ENCODE results near the gene EHD3. TPM values are rescaled to one million over a fixed set of nuclear protein-coding genes. Genes with fewer than 3 reads are reported as not detected.

Gene EHD3
- total and polyA plus RNA-seq, 2 of the 4 experiments (the other 2 are of a cell fraction), result 29.1 to 39.8 TPM

DNA sequence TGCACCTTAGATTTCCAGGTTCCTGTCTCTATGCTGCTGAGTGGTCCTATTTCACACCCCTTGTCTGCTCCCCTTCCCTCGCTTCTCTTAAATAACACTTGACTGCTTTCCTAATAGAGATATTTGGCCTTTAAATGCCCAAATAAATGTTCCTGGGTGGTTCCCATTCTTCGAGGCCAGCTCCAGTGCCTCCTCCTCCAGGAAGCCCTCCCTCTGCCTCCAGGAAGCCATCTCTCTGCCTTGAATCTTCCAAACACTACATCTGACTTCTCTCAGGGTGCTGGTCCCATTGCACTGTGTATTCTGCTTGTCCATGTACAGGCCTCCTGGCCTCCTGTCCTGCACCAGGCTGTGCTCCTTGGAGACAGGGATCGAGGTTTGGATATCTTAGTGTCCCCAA, 14.2 kb downstream of the EHD3 start:
- no peak overlapping the region for H3K18ac ChIP-seq (ENCODE audit: low read depth, low read length)
- CTCF ChIA-PET, result no interaction called here
- H3K4ac ChIP-seq (ENCODE audit: low read depth, low read length), result no peak overlapping the region
- no peak overlapping the region for H2AFZ ChIP-seq (replicated peaks; ENCODE audit: low read length, poor library complexity)
- H2BK20ac ChIP-seq (ENCODE audit: low read depth, low read length), result no peak overlapping the region
- H4K20me1 ChIP-seq (ENCODE audit: insufficient read depth, low read length), result no peaks in the 10 kb centered on the region
- H3K4me1 ChIP-seq (ENCODE audit: control insufficient read depth, insufficient read depth, low read length), result peaks cover 6% of the 10 kb centered on the region
- no peak overlapping the region for H2BK120ac ChIP-seq (ENCODE audit: low read depth, low read length)
- H2AK9ac ChIP-seq (replicated peaks; ENCODE audit: low read depth, low read length, poor library complexity), result no peak overlapping the region
- H3K9me3 ChIP-seq (ENCODE audit: control insufficient read depth, insufficient read depth, low read length), result no peaks in the 10 kb centered on the region
- ATAC-seq (ENCODE audit: low read depth) (no peak), DNase-seq (no peak)
- intact Hi-C loops (cut with micrococcal nuclease) (no loop called here), in situ Hi-C loops (cut with MboI; ENCODE audit: low sequenced_read_pairs) (no loop called here), dilution Hi-C loops (cut with HindIII; ENCODE audit: low sequenced_read_pairs, unreplicated experiment) (no loop called here)
- no peak overlapping the region for H3K56ac ChIP-seq (ENCODE audit: extremely low read depth, insufficient read depth, low read length)
- no peak overlapping the region for H2AK5ac ChIP-seq (ENCODE audit: low read depth, low read length)
- no peak overlapping the region for H3K23ac ChIP-seq (ENCODE audit: low read depth, low read length)
- peaks cover 46% of the 10 kb centered on the region for H3K36me3 ChIP-seq (ENCODE audit: control insufficient read depth, insufficient read depth, low read length)
- H3K27ac ChIP-seq (ENCODE audit: insufficient read depth, low read length), result no peak overlapping the region
- H3K4me2 ChIP-seq (ENCODE audit: low read depth, low read length), result no peak overlapping the region
- no peak overlapping the region for H4K5ac ChIP-seq (ENCODE audit: low read depth, low read length)
- no peak overlapping the region for H3K14ac ChIP-seq (replicated peaks; ENCODE audit: low read depth, low read length)
- no peak overlapping the region for H2BK5ac ChIP-seq (ENCODE audit: low read depth, low read length, poor library complexity, severe bottlenecking)
- BruUV-seq (replicated peaks), result no TSS peak
- no peak overlapping the region for H3K9ac ChIP-seq (ENCODE audit: low read depth, low read length)
- POLR2A ChIA-PET (ENCODE audit: unreplicated experiment), result no interaction called here
- H3K4me3 ChIP-seq (ENCODE audit: insufficient read depth, low read depth, low read length), result no peak overlapping the region
- H3K79me1 ChIP-seq (ENCODE audit: low read depth in 1 of 2, low read length in 2 of 2), result peaks cover 0 to 5% of the 10 kb centered on the region in 2 experiments; a peak in 1 of 4 replicates
- no peaks in the 10 kb centered on the region for H3K27me3 ChIP-seq (ENCODE audit: control insufficient read depth, insufficient read depth, low read length)
- no peak overlapping the region for H4K91ac ChIP-seq (ENCODE audit: insufficient read depth, low read depth, low read length)
- no peak overlapping the region for H2BK15ac ChIP-seq (ENCODE audit: low read depth, low read length)
- H4K8ac ChIP-seq (ENCODE audit: low read depth in 2 of 2, low read length in 2 of 2), result no peak overlapping the region
- TF ChIP-seq RAD21 (IDR thresholded peaks at IDR 0.05; ENCODE audit: low read length), result no peak
- no peak for TF ChIP-seq MAFK (IDR thresholded peaks at IDR 0.05; ENCODE audit: low read depth, low read length)
- no peak for TF ChIP-seq MAZ (IDR thresholded peaks at IDR 0.05; ENCODE audit: borderline replicate concordance, low read depth, low read length)
- TF ChIP-seq, protein P1, sequence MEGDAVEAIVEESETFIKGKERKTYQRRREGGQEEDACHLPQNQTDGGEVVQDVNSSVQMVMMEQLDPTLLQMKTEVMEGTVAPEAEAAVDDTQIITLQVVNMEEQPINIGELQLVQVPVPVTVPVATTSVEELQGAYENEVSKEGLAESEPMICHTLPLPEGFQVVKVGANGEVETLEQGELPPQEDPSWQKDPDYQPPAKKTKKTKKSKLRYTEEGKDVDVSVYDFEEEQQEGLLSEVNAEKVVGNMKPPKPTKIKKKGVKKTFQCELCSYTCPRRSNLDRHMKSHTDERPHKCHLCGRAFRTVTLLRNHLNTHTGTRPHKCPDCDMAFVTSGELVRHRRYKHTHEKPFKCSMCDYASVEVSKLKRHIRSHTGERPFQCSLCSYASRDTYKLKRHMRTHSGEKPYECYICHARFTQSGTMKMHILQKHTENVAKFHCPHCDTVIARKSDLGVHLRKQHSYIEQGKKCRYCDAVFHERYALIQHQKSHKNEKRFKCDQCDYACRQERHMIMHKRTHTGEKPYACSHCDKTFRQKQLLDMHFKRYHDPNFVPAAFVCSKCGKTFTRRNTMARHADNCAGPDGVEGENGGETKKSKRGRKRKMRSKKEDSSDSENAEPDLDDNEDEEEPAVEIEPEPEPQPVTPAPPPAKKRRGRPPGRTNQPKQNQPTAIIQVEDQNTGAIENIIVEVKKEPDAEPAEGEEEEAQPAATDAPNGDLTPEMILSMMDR (conservative IDR thresholded peaks at IDR 0.05; ENCODE audit: low read depth, low read length), result no peak
- no peak for TF ChIP-seq POLR2A (IDR thresholded peaks at IDR 0.05; ENCODE audit: low read depth, low read length)
- no peak for TF ChIP-seq NFE2L2 (IDR thresholded peaks at IDR 0.05; ENCODE audit: low read depth, low read length)
- no peak for TF ChIP-seq BHLHE40 (IDR thresholded peaks at IDR 0.05; ENCODE audit: low read depth, low read length)
- TF ChIP-seq, protein P2, sequence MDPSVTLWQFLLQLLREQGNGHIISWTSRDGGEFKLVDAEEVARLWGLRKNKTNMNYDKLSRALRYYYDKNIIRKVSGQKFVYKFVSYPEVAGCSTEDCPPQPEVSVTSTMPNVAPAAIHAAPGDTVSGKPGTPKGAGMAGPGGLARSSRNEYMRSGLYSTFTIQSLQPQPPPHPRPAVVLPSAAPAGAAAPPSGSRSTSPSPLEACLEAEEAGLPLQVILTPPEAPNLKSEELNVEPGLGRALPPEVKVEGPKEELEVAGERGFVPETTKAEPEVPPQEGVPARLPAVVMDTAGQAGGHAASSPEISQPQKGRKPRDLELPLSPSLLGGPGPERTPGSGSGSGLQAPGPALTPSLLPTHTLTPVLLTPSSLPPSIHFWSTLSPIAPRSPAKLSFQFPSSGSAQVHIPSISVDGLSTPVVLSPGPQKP (IDR thresholded peaks at IDR 0.05; ENCODE audit: borderline replicate concordance, low read depth, low read length), result no peak
- TF ChIP-seq FOS (IDR thresholded peaks at IDR 0.05; ENCODE audit: low read depth, low read length), result no peak
- no peak for TF ChIP-seq CEBPB (IDR thresholded peaks at IDR 0.05; ENCODE audit: low read depth, low read length)
- no peak for TF ChIP-seq SMC3 (IDR thresholded peaks at IDR 0.05; ENCODE audit: low read depth, low read length)
- TF ChIP-seq RFX5 (IDR thresholded peaks at IDR 0.05; ENCODE audit: low read depth, low read length), result no peak
- TF ChIP-seq, protein P3, sequence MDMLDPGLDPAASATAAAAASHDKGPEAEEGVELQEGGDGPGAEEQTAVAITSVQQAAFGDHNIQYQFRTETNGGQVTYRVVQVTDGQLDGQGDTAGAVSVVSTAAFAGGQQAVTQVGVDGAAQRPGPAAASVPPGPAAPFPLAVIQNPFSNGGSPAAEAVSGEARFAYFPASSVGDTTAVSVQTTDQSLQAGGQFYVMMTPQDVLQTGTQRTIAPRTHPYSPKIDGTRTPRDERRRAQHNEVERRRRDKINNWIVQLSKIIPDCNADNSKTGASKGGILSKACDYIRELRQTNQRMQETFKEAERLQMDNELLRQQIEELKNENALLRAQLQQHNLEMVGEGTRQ (IDR thresholded peaks at IDR 0.05; ENCODE audit: low read depth, low read length), result no peak
- TF ChIP-seq MXI1 (IDR thresholded peaks at IDR 0.05; ENCODE audit: borderline replicate concordance, low read depth, low read length), result no peak
- no peak for TF ChIP-seq CHD1 (IDR thresholded peaks at IDR 0.05; ENCODE audit: low read depth, low read length)
- TF ChIP-seq RCOR1 (IDR thresholded peaks at IDR 0.05; ENCODE audit: insufficient replicate concordance, low read length), result no peak
- WGBS, 2 experiments (ENCODE audit: extremely low coverage in 2 of 2, insufficient read length in 1 of 2), result no CpG with 5 or more reads among the region's 3 CpGs
- H3K9me1 ChIP-seq (ENCODE audit: insufficient read depth, low read length), result peaks cover 3% of the 10 kb centered on the region; the same call in 1 of the 2 replicates
